Measurements from ENCODE around the gene PHOSPHO1. TPM values are rescaled to one million over a fixed set of nuclear protein-coding genes. Genes with fewer than 3 reads are reported as not detected.

The PHOSPHO1 gene
- total RNA-seq, 1 experiment from 2014 or later = 98.3 TPM

DNA sequence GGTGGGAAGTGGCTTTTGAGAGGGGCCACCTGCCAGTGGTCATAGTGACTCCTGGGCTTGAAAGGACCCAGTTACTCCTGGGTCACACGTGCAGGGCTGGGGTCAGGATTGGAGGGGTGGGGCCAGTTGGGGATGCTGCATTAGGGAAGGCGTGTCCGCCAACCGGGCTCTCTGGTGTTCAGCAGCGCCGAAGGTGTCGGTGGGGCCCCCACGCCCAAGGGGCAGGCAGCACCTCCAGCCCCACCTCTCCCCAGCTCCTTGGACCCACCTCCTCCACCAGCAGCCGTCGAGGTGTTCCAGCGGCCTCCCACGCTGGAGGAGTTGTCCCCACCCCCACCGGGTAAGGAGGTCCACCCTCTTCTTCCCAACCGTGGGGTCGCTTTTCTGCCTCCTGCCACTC is 10.6 kb downstream of the PHOSPHO1 start:
- Histone ChIP-seq H3K4me1 (ENCODE audit: insufficient read depth, low read length, poor library complexity, severe bottlenecking) (no peaks in the 10 kb centered on the region), H3K4me3 (ENCODE audit: low read depth, low read length, poor library complexity, severe bottlenecking) (no peak overlapping the region), H3K36me3 (ENCODE audit: insufficient read depth, low read length, poor library complexity, severe bottlenecking) (peaks cover 34% of the 10 kb centered on the region), H3K27me3 (replicated peaks; ENCODE audit: insufficient read depth, low read depth, low read length, poor library complexity) (no peaks in the 10 kb centered on the region), H3K27ac (ENCODE audit: low read depth, low read length, poor library complexity, severe bottlenecking) (no peak overlapping the region), H3K9me3 (ENCODE audit: low read depth, low read length, poor library complexity, severe bottlenecking) (no peaks in the 10 kb centered on the region)
- intact Hi-C loops (cut with micrococcal nuclease; ENCODE audit: unreplicated experiment) = loop anchor here (10.0 kb wide), 1 partner anchor 545 kb away; no protein-coding TSS in a partner anchor
- CTCF ChIA-PET = no interaction called here
- BruUV-seq (replicated peaks) = no TSS peak
- no peak for DNase-seq (ENCODE audit: low spot score)
- TF ChIP-seq, protein P1, sequence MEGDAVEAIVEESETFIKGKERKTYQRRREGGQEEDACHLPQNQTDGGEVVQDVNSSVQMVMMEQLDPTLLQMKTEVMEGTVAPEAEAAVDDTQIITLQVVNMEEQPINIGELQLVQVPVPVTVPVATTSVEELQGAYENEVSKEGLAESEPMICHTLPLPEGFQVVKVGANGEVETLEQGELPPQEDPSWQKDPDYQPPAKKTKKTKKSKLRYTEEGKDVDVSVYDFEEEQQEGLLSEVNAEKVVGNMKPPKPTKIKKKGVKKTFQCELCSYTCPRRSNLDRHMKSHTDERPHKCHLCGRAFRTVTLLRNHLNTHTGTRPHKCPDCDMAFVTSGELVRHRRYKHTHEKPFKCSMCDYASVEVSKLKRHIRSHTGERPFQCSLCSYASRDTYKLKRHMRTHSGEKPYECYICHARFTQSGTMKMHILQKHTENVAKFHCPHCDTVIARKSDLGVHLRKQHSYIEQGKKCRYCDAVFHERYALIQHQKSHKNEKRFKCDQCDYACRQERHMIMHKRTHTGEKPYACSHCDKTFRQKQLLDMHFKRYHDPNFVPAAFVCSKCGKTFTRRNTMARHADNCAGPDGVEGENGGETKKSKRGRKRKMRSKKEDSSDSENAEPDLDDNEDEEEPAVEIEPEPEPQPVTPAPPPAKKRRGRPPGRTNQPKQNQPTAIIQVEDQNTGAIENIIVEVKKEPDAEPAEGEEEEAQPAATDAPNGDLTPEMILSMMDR (conservative IDR thresholded peaks at IDR 0.05; ENCODE audit: low read depth, low read length) = no peak
- TF ChIP-seq EZH2 (IDR thresholded peaks at IDR 0.05; ENCODE audit: borderline replicate concordance, low read depth, low read length, poor library complexity, severe bottlenecking) = no peak
- POLR2A ChIA-PET (ENCODE audit: low non-redundant PET) = interaction anchor here (0.7 kb wide), 1 partner anchor 47 kb away, joined by 6 read pairs; no protein-coding TSS in a partner anchor

DNA sequence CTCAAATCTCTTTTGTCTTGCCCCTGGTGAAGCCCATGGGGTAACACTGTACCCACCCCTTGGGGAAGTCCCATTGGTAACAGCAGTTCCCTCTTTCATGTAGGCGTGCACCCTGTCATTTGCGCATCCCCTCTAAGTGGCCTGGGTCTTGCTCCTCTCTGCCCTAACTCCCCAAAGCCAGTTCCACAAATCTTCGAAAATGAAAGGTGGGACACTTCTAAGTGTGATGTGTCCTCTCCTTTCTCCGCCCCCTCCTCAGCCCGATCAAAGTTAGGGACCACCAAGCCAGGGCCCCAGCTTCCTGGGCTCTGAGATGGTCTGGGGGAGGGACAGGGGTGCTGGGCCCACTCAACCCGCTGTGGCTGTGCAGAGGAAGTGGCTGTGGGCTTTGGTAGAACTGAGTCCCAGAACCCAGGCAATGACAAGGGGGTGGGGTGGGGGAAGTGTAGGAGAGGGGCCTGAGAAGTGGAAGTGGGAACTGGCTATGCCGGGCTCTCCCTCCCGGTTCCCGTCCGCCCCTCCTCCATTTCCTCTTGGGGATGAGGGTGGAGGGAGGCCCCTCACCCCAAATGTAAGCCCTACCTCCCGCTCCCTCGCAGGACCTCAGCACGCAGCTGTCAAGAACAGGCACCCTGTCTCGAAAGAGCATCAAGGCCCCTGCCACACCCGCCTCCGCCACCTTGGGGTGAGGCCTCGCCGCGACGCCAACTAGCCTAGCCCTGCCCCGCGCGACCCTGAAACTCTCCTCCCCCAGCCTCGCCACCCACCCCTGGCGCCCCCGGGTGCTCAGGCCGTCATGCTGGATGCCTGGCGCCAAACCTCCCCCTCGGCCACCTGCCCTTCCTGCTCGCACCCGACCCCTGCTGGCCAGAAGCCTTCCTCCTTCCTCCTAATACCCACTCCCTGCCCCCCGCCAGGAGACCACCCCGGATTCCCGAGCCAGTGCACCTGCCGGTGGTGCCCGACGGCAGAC is 11.4 kb downstream of the PHOSPHO1 start:
- DNase-seq (ENCODE audit: low spot score) = no peak
- Histone ChIP-seq H3K9me3 (ENCODE audit: low read depth, low read length, poor library complexity, severe bottlenecking) (no peaks in the 10 kb centered on the region), H3K4me1 (ENCODE audit: insufficient read depth, low read length, poor library complexity, severe bottlenecking) (no peaks in the 10 kb centered on the region), H3K27me3 (replicated peaks; ENCODE audit: insufficient read depth, low read depth, low read length, poor library complexity) (no peaks in the 10 kb centered on the region), H3K4me3 (ENCODE audit: low read depth, low read length, poor library complexity, severe bottlenecking) (no peak overlapping the region), H3K27ac (ENCODE audit: low read depth, low read length, poor library complexity, severe bottlenecking) (no peak overlapping the region), H3K36me3 (ENCODE audit: insufficient read depth, low read length, poor library complexity, severe bottlenecking) (peaks cover 27% of the 10 kb centered on the region)
- CTCF ChIA-PET = no interaction called here
- BruUV-seq (replicated peaks) = no TSS peak
- intact Hi-C loops (cut with micrococcal nuclease; ENCODE audit: unreplicated experiment) = no loop called here
- POLR2A ChIA-PET (ENCODE audit: low non-redundant PET) = no interaction called here
- TF ChIP-seq, protein P1 (conservative IDR thresholded peaks at IDR 0.05; ENCODE audit: low read depth, low read length) = peak; percentile 29; the same call in 1 of the 2 replicates
- TF ChIP-seq EZH2 (IDR thresholded peaks at IDR 0.05; ENCODE audit: borderline replicate concordance, low read depth, low read length, poor library complexity, severe bottlenecking) = no peak

DNA sequence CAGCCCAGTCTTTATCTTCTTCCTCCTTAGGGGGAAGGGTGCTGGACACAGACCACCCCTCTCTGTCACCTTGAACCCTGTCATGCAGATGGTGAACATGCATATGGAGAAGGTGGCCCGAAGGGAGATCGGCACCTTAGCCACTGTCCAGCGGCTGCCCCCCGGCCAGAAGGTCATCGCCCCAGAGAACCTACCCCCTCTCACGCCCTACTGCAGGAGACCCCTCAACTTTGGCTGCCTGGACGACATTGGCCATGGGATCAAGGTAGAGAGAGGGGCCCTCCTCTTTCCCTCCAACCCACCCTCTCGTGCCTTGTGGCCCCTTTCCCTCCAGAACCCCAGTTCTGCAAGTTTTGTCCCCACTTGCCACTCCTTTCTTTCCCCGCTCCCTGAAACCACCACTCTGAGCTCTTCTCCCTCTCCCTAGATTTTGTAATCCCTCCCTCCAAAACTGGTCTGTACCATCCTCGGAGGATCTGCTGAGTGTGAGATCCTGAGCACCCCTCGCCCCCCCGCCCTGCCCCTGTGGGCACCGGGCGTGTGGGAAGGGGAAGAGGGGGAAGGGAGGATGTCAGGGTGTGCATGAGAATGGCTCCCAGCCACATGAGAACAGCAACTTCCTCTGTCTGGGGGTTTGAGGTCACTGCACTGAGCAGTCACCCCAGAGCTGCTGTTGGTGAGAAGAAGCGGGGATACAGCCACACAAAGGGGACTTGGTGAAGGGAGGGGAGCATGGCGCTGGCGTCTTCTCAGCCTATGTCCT is 12.8 kb downstream of the PHOSPHO1 start:
- no peak overlapping the region for H3K27ac ChIP-seq (ENCODE audit: low read depth, low read length, poor library complexity, severe bottlenecking)
- TF ChIP-seq, protein P1 (conservative IDR thresholded peaks at IDR 0.05; ENCODE audit: low read depth, low read length) = no peak
- TF ChIP-seq EZH2 (IDR thresholded peaks at IDR 0.05; ENCODE audit: borderline replicate concordance, low read depth, low read length, poor library complexity, severe bottlenecking) = no peak
- no TSS peak for BruUV-seq (replicated peaks)
- H3K4me1 ChIP-seq (ENCODE audit: insufficient read depth, low read length, poor library complexity, severe bottlenecking) = no peaks in the 10 kb centered on the region
- intact Hi-C loops (cut with micrococcal nuclease; ENCODE audit: unreplicated experiment) = no loop called here
- CTCF ChIA-PET = no interaction called here
- no peak for DNase-seq (ENCODE audit: low spot score)
- POLR2A ChIA-PET (ENCODE audit: low non-redundant PET) = no interaction called here
- peaks cover 13% of the 10 kb centered on the region for H3K36me3 ChIP-seq (ENCODE audit: insufficient read depth, low read length, poor library complexity, severe bottlenecking)
- H3K9me3 ChIP-seq (ENCODE audit: low read depth, low read length, poor library complexity, severe bottlenecking) = no peaks in the 10 kb centered on the region
- H3K4me3 ChIP-seq (ENCODE audit: low read depth, low read length, poor library complexity, severe bottlenecking) = no peak overlapping the region
- H3K27me3 ChIP-seq (replicated peaks; ENCODE audit: insufficient read depth, low read depth, low read length, poor library complexity) = no peaks in the 10 kb centered on the region

All from A673 (cell line).